ENCODE data around the gene RBL1.

GRCh38 chr20:36969478-36970186, 126.2 kb downstream of the RBL1 start:
- no peak for TF ChIP-seq POLR2A (IDR thresholded peaks at IDR 0.05)
- no peak for TF ChIP-seq POLR2AphosphoS5 (IDR thresholded peaks at IDR 0.05)
